ENCODE measurements around the gene HYAL3. TPM values are rescaled to one million over a fixed set of nuclear protein-coding genes. Genes with fewer than 3 reads are reported as not detected.

Gene HYAL3
- total RNA-seq, 2 donors from 2014 or later = 2.5 to 4.2 TPM

GRCh38 chr3:50278123-50278879 lies 20.9 kb downstream of the HYAL3 start:
- H3K36me3 ChIP-seq = no peaks in the 10 kb centered on the region

GRCh38 chr3:50276762-50277101 lies 22.5 kb downstream of the HYAL3 start:
- DNase-seq = no peak
- TF ChIP-seq, protein P1, sequence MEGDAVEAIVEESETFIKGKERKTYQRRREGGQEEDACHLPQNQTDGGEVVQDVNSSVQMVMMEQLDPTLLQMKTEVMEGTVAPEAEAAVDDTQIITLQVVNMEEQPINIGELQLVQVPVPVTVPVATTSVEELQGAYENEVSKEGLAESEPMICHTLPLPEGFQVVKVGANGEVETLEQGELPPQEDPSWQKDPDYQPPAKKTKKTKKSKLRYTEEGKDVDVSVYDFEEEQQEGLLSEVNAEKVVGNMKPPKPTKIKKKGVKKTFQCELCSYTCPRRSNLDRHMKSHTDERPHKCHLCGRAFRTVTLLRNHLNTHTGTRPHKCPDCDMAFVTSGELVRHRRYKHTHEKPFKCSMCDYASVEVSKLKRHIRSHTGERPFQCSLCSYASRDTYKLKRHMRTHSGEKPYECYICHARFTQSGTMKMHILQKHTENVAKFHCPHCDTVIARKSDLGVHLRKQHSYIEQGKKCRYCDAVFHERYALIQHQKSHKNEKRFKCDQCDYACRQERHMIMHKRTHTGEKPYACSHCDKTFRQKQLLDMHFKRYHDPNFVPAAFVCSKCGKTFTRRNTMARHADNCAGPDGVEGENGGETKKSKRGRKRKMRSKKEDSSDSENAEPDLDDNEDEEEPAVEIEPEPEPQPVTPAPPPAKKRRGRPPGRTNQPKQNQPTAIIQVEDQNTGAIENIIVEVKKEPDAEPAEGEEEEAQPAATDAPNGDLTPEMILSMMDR (IDR thresholded peaks at IDR 0.05) = no peak
- intact Hi-C loops (cut with DNase I) = loop anchor here (10.0 kb wide), 1 partner anchor 48 kb away; the partner anchor contains the start of genes HYAL2 and TUSC2
- Histone ChIP-seq H3K36me3 (no peaks in the 10 kb centered on the region), H3K4me3 (no peak overlapping the region), H3K27me3 (peaks cover 9% of the 10 kb centered on the region), H3K27ac (no peak overlapping the region), H3K4me1 (peaks cover 16% of the 10 kb centered on the region), H3K9me3 (no peaks in the 10 kb centered on the region), H3K9ac (ENCODE audit: low read depth in 2 of 2, low read length in 2 of 2) (no peak overlapping the region)

More at GRCh38 chr3:50278123-50278879, 20.9 kb downstream of the HYAL3 start:
- Histone ChIP-seq H3K27ac (no peak overlapping the region), H3K27me3 (peaks cover 9% of the 10 kb centered on the region), H3K9ac (ENCODE audit: low read depth in 2 of 2, low read length in 2 of 2) (no peak overlapping the region), H3K4me1 (peaks cover 9% of the 10 kb centered on the region), H3K9me3 (no peaks in the 10 kb centered on the region), H3K4me3 (no peak overlapping the region)
- TF ChIP-seq, protein P1 (IDR thresholded peaks at IDR 0.05) = no peak
- no peak for DNase-seq
- intact Hi-C loops (cut with DNase I) = loop anchor here (10.0 kb wide), 1 partner anchor 46 kb away; the partner anchor contains the start of genes HYAL2 and TUSC2

- no peak overlapping the region for H3K27ac ChIP-seq
Measured at GRCh38 chr3:50275996-50276761, 23.0 kb downstream of the HYAL3 start.

DNA sequence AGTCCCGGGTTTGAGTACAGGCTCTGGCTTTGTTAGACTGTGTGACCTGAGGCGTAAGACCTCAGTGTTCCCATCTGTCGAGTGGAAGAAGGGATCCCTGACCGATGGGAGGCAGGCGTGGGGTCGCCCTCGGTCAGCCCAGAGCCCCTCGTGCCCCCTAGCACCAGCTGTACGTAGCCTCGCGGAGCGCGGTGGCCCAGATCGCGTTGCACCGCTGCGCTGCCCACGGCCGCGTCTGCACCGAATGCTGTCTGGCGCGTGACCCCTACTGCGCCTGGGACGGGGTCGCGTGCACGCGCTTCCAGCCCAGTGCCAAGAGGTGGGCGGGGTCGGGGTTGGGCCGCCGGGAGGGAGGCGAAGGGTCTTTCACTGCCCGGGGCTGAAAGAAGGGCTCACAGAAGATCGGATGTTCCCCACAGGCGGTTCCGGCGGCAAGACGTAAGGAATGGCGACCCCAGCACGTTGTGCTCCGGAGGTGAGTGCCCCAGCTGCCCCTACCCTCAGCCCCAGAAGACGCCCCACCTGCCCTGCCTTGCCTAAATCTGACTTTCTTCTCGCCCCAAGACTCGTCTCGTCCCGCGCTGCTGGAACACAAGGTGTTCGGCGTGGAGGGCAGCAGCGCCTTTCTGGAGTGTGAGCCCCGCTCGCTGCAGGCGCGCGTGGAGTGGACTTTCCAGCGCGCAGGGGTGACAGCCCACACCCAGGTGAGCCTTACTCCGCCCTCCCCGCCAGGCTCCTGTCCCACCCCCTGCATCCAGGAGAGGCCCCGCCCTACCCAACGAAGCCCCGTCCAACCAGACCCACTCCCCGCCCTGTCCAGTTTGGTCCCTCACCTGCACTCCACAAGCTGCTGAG lies 23.8 kb downstream of the HYAL3 start:
- TF ChIP-seq, protein P1 (IDR thresholded peaks at IDR 0.05) = no peak
- H3K4me3 ChIP-seq = no peak overlapping the region
- peaks cover 9% of the 10 kb centered on the region for H3K27me3 ChIP-seq
- H3K9ac ChIP-seq (ENCODE audit: low read depth in 2 of 2, low read length in 2 of 2) = no peak overlapping the region
- intact Hi-C loops (cut with DNase I) = loop anchor here (2.0 to 10.0 kb wide), 2 partner anchors 49 kb away; partner anchors contain the start of genes HYAL2 and TUSC2
- H3K4me1 ChIP-seq = peaks cover 16% of the 10 kb centered on the region
- H3K36me3 ChIP-seq = no peaks in the 10 kb centered on the region
- no peak for DNase-seq
- no peak overlapping the region for H3K27ac ChIP-seq
- no peaks in the 10 kb centered on the region for H3K9me3 ChIP-seq

More at GRCh38 chr3:50275996-50276761, 23.0 kb downstream of the HYAL3 start:
- Histone ChIP-seq H3K36me3 (no peaks in the 10 kb centered on the region), H3K9me3 (no peaks in the 10 kb centered on the region), H3K27me3 (peaks cover 9% of the 10 kb centered on the region), H3K4me1 (peaks cover 16% of the 10 kb centered on the region), H3K4me3 (no peak overlapping the region), H3K9ac (ENCODE audit: low read depth in 2 of 2, low read length in 2 of 2) (no peak overlapping the region)
- TF ChIP-seq, protein P1 (IDR thresholded peaks at IDR 0.05) = no peak
- intact Hi-C loops (cut with DNase I) = loop anchor here (2.0 to 10.0 kb wide), 2 partner anchors 49 kb away; partner anchors contain the start of genes HYAL2 and TUSC2
- no peak for DNase-seq

Data from colonic mucosa (tissue), 4 donors.